IPS-20b (cell line): ENCODE measurements around the gene MED13L.

Experiments
- H3K27ac ChIP-seq: one replicate; pipeline ENCODE4 v1.5.1; 2013; ENCODE audit warnings: low read length
- H3K27me3 ChIP-seq: 2 replicates; pipeline ENCODE4 v1.6.1; 2013; ENCODE audit warnings: mild to moderate bottlenecking, low read length, inconsistent platforms; ENCODE audit not compliant: insufficient read depth
- H3K36me3 ChIP-seq: 2 replicates; pipeline ENCODE4 v1.6.1; 2013; ENCODE audit warnings: low read depth, mild to moderate bottlenecking, inconsistent platforms, low read length, moderate library complexity; ENCODE audit not compliant: insufficient read depth
- H3K4me1 ChIP-seq: 2 replicates; pipeline ENCODE4 v1.6.1; 2013; ENCODE audit warnings: mild to moderate bottlenecking, control low read depth, inconsistent platforms, low read length, moderate library complexity; ENCODE audit not compliant: insufficient read depth
- H3K4me3 ChIP-seq: 2 replicates; pipeline ENCODE4 v1.5.1; 2013; ENCODE audit warnings: mild to moderate bottlenecking, low read length, inconsistent platforms
- H3K9ac ChIP-seq: 2 replicates; pipeline ENCODE4 v1.6.1; 2013; ENCODE audit warnings: low read depth, mild to moderate bottlenecking, inconsistent platforms, low read length, moderate library complexity
- H3K9me3 ChIP-seq: 2 replicates; pipeline ENCODE4 v1.6.1; 2013; ENCODE audit warnings: mild to moderate bottlenecking, low read depth, low read length, inconsistent platforms; ENCODE audit not compliant: insufficient read depth

MED13L gene

DNA sequence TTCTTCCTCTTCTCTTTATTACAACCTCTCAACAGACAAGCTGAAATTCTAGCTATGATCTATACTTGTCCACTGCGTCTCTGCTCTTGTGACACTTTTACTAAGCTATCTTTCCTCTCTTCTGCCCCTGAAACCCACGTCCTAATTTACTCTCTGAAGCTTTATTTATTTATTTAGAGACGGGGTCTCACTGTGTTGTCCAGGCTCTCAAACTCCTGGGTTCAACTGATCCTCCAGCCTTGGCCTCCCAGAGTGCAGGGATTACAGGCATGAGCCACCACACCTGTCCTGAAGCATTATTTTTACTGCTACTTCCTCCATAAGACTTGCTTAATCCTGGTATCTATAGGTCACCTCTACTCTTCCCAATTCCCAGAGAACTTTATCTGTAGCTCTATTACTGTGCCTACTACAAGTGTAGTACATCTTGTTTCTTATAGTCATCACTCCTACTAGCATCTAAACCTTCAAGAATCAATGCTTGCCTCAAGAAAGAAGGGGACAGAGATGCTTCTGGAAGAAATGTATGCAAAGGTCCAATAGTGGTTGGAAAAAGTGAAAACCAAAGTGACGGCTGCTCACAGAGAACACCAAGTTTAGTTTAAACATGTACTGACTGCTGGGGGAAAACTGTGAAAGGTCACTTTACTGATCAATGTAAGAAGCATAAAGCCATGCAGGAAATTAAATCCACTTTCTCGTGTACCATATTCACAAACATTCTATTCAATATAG is 61.3 kb downstream of the MED13L start:
- peaks cover 11% of the 10 kb centered on the region for H3K4me1 ChIP-seq
- H3K27ac ChIP-seq: no peak overlapping the region
- no peak overlapping the region for H3K9ac ChIP-seq
- no peak overlapping the region for H3K4me3 ChIP-seq
- H3K9me3 ChIP-seq: no peaks in the 10 kb centered on the region
- no peaks in the 10 kb centered on the region for H3K36me3 ChIP-seq
- no peaks in the 10 kb centered on the region for H3K27me3 ChIP-seq

DNA sequence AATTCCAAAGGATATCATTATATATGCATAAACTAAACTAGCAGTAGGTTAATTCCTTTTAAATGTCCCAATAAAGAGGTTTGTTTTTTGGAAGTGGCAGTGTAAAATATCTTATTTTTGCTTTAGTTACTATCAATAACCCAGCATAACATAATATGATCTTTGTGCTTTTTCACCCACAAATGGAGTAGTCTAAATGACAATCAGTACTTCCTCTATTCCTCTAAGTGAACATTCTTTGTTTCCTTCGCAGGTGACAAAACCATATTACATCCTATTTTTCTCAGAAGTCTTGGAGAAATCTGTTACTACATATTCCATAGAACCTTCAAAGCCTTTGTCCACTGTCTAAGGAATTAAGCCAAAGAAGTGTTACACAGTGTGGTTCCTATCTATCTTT is 62.5 kb downstream of the MED13L start:
- no peaks in the 10 kb centered on the region for H3K27me3 ChIP-seq
- no peaks in the 10 kb centered on the region for H3K9me3 ChIP-seq
- no peak overlapping the region for H3K27ac ChIP-seq
- no peak overlapping the region for H3K9ac ChIP-seq
- peaks cover 17% of the 10 kb centered on the region for H3K4me1 ChIP-seq
- H3K36me3 ChIP-seq: no peaks in the 10 kb centered on the region
- no peak overlapping the region for H3K4me3 ChIP-seq

DNA sequence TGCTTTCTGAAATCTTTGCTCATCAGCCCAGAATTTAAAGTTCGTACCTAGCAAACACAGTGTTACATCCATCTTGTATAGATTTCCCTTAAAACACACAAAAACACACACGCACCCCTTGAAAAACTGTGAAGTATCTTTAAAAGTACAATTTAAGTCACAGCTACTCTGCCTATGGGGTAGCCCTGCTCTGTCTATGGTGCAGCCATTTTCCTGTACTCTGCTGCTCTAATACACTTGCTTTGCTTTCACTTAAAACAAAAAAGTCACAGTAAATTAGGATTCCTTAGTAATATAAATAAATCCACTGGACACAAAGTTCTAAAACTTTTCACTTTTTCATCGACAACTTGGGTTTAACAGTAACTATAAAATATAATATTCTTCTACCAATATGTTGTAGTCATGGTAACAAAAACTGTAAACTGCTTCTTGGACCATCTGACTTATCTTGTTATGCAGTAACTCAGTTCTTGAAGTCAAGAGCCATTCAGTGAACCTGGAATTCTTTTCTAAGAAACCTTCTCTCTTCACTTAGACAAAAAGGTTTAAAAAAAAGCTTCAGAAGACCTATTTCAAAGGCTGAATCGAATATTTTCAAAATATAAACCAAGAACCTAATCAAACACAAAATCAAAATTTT is 63.5 kb downstream of the MED13L start:
- H3K27ac ChIP-seq: no peak overlapping the region

DNA sequence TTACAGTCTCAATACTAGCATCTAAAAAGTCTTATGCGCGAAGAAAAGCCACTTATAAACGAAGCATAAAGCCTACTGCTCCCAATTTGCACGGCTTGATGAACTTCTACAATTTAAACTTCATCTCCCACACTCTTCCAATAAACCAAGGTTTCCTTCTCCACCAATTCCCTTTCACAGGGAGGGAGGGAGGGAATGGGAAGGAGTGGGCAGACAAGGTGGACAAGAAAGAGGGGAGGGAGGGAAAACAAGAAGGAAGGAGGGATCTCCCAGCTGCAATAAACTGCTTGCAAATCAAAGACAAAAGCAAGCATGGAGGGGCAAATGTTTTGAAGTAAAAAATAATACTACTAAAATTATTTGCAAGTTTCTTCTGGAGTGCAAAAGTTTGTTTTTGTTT is 64.5 kb downstream of the MED13L start:
- Histone ChIP-seq H3K9me3 (no peaks in the 10 kb centered on the region), H3K27ac (no peak overlapping the region)

More for the DNA sequence above, 63.5 kb downstream of the MED13L start:
- Histone ChIP-seq H3K27me3 (no peaks in the 10 kb centered on the region), H3K9me3 (no peaks in the 10 kb centered on the region), H3K4me1 (peaks cover 17% of the 10 kb centered on the region), H3K4me3 (no peak overlapping the region), H3K9ac (no peak overlapping the region), H3K36me3 (no peaks in the 10 kb centered on the region)

DNA sequence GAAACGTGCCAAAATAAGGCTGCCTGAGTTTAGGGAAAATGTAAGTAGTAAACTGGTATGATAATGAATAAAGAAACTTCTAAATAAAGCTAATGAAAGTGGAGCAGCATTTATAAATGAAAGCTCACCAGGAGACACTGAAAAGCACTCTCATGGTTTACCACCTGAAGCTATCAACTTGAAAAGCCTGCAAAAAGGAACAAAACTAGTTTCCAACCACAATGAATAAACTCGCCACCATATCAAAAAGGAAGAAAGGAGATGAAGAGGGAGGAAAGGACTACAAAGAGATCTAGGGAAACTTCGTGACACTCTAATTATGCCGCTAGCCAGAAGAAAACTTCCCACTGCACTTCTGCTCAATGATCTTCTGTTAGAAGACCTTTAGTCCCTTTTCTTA is 66.7 kb downstream of the MED13L start:
- H3K9ac ChIP-seq: no peak overlapping the region
- no peaks in the 10 kb centered on the region for H3K9me3 ChIP-seq
- H3K4me3 ChIP-seq: no peak overlapping the region
- H3K27ac ChIP-seq: no peak overlapping the region
- no peaks in the 10 kb centered on the region for H3K36me3 ChIP-seq
- H3K4me1 ChIP-seq: peaks cover 25% of the 10 kb centered on the region
- no peaks in the 10 kb centered on the region for H3K27me3 ChIP-seq

More for the DNA sequence above, 64.5 kb downstream of the MED13L start:
- Histone ChIP-seq H3K36me3 (no peaks in the 10 kb centered on the region), H3K9ac (no peak overlapping the region), H3K4me3 (no peak overlapping the region), H3K27me3 (no peaks in the 10 kb centered on the region), H3K4me1 (peaks cover 17% of the 10 kb centered on the region)

DNA sequence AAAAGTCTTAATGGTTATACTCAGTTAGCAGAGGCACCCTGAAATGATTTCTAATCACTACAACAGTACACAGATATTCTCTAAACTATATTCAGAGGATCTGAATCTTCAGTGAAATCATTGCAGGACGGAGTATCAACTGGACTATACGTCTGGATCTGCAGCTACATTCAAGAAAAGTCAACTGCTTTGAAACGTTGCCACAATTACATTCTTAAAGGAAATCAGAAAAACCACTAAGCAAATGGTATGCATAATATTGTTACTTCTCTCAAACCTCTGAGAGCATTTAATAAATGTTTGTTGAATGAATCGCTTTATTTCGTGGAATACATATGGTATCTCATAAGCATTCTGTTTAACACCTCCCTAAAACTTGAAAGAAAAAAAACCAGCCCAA is 67.4 kb downstream of the MED13L start:
- no peaks in the 10 kb centered on the region for H3K36me3 ChIP-seq
- no peaks in the 10 kb centered on the region for H3K9me3 ChIP-seq
- no peaks in the 10 kb centered on the region for H3K27me3 ChIP-seq
- no peak overlapping the region for H3K27ac ChIP-seq
- peaks cover 23% of the 10 kb centered on the region for H3K4me1 ChIP-seq
- no peak overlapping the region for H3K4me3 ChIP-seq
- no peak overlapping the region for H3K9ac ChIP-seq

DNA sequence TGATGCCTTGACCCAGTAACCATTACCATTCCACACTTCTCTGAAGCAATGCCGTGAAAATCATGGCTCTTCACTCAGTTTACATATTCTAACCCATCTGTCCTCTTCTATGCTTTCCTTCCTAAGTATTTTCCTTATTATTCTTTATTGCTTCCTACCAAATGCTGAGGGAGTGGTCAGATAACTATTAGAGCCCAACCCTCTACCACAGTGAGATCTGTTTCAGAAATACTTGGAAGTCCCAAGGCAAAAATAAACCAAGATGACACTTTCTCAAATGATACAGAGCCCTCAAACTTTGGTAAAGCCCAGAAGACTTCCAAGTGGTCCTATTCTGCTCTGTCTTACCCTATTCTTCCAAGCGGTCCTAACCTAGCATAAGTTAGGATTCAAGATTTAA is 68.0 kb downstream of the MED13L start:
- peaks cover 22% of the 10 kb centered on the region for H3K4me1 ChIP-seq
- no peaks in the 10 kb centered on the region for H3K27me3 ChIP-seq
- H3K36me3 ChIP-seq: no peaks in the 10 kb centered on the region

DNA sequence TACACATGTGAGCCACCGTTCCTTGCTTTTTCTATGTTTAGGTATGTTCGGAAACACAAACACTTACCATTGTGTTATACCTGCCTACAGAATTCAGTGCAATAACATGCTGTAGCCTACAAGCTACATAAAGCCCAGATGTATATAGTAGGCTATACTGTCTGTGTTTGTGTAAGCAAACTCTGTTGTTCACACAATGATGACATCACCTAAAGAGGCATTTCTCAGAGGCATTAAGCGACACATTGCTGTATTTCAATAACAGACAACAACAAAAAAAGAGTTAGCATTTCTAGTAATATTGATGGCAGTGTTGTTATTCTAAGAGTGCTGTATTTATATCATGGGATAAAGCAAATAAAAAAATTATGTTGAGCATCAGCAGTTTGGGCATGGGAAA is 70.2 kb downstream of the MED13L start:
- H3K9ac ChIP-seq: no peak overlapping the region
- H3K27me3 ChIP-seq: no peaks in the 10 kb centered on the region
- peaks cover 28% of the 10 kb centered on the region for H3K4me1 ChIP-seq
- H3K36me3 ChIP-seq: no peaks in the 10 kb centered on the region
- no peak overlapping the region for H3K27ac ChIP-seq
- no peaks in the 10 kb centered on the region for H3K9me3 ChIP-seq
- H3K4me3 ChIP-seq: no peak overlapping the region

More for the DNA sequence above, 68.0 kb downstream of the MED13L start:
- Histone ChIP-seq H3K4me3 (no peak overlapping the region), H3K9me3 (no peaks in the 10 kb centered on the region), H3K27ac (no peak overlapping the region), H3K9ac (no peak overlapping the region)

DNA sequence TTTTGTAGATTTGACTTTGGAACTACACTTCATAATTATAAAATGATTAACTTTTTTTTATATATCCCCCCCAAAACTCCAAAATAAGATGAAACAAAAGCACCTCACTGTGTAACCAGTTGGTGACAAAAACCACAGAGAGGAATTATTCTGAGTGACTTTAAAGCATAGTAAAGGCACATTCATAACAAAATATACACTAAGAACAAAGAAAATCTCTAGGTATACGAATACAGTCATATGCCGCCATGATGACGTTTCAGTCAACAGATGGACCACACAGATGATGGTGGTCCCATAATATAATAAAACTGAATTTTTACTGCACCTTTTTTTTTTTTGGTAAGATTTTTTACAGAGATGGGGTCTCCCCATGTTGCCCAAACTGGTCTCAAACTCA is 70.7 kb downstream of the MED13L start:
- H3K27ac ChIP-seq: no peak overlapping the region
- no peak overlapping the region for H3K4me3 ChIP-seq
- no peak overlapping the region for H3K9ac ChIP-seq
- no peaks in the 10 kb centered on the region for H3K36me3 ChIP-seq
- no peaks in the 10 kb centered on the region for H3K9me3 ChIP-seq
- no peaks in the 10 kb centered on the region for H3K27me3 ChIP-seq
- peaks cover 28% of the 10 kb centered on the region for H3K4me1 ChIP-seq

DNA sequence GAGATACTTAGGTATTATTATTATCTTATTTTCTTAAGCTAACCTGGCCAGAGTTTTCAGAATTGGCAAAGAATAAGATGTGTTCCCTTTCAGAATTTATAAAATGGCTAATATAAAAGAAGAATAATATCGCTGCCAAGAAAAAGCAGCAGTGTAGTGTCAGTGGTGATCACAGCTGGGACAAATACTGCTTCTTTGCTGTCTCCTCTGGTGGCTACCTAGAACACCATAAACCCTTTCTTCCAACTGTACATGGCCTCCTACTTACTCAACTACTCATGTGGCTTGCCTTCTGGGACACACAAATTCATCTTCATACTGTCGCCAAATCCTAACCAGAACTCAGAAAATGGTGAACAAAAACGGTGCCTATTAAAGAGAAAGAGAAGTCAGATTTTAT is 72.7 kb downstream of the MED13L start:
- Histone ChIP-seq H3K9ac (no peak overlapping the region), H3K27ac (no peak overlapping the region), H3K36me3 (no peaks in the 10 kb centered on the region), H3K4me3 (no peak overlapping the region), H3K4me1 (peaks cover 17% of the 10 kb centered on the region), H3K9me3 (no peaks in the 10 kb centered on the region), H3K27me3 (no peaks in the 10 kb centered on the region)

DNA sequence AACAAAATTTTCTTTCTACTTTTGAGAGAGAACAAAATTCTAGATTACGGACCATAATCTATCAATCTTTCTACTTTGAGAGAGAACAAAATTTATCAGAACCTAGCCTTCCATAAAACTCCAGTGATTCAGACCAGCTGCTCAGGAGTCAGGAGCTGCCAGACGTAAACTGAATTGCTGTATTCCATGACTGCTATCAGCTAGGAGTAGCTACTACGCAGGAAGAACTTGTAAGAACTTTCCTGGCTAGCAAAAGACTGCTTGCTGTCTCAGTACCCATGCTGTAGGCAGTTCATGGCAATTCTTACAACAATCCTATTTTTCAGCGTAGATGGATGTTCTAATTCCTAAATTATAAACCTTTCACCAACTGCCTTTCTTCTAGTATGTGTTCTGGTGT is 73.3 kb downstream of the MED13L start:
- no peaks in the 10 kb centered on the region for H3K9me3 ChIP-seq
- no peaks in the 10 kb centered on the region for H3K36me3 ChIP-seq
- no peak overlapping the region for H3K27ac ChIP-seq
- no peak overlapping the region for H3K9ac ChIP-seq
- peaks cover 17% of the 10 kb centered on the region for H3K4me1 ChIP-seq
- H3K27me3 ChIP-seq: no peaks in the 10 kb centered on the region
- no peak overlapping the region for H3K4me3 ChIP-seq

DNA sequence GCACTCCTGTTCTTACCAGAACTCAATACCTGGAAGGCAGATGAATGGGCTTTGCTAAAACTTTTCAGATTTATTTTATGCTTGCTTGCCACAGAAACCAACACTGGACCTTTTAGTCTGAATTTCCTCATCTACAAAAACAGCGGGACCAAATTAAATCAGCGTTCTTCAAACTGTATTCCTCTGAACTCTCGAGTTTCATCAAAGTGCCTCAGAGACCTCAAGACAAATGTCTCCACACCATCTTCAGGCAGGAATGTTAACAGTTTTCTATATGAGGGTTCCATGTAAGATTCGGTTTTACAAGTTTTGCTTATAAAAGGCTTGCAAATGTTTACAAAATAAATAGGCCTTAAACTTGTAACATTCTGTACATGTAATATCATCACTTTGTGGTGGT is 74.6 kb downstream of the MED13L start:
- H3K9me3 ChIP-seq: no peaks in the 10 kb centered on the region
- peaks cover 17% of the 10 kb centered on the region for H3K4me1 ChIP-seq
- H3K4me3 ChIP-seq: no peak overlapping the region
- H3K9ac ChIP-seq: no peak overlapping the region
- H3K36me3 ChIP-seq: no peaks in the 10 kb centered on the region
- H3K27ac ChIP-seq: no peak overlapping the region
- H3K27me3 ChIP-seq: no peaks in the 10 kb centered on the region
